H1 (cell line): ENCODE measurements around the gene REXO5. TPM values are rescaled to one million over a fixed set of nuclear protein-coding genes. Genes with fewer than 3 reads are reported as not detected.

ENCODE experiments used
- CTCF ChIA-PET: fragments of 300-600 bp; sonication (Branson Sonifier 250); formaldehyde crosslinking; loops from one replicate; lab custom pipeline; 2021; ENCODE audit not compliant: partially characterized antibody; lab: Charles Lee
- POLR2A ChIA-PET: fragments of 300-600 bp; sonication (Branson Sonifier 250); formaldehyde crosslinking; loops from one replicate; lab custom pipeline; 2021; ENCODE audit warnings: inconsistent platforms; ENCODE audit not compliant: partially characterized antibody; lab: Charles Lee
- DNase-seq, 2 experiments: peaks; one replicate each; pipeline versions ENCODE4 v3.0.0 to v3.0.0-alpha.2; 2010 to 2022; ENCODE audit warnings: low spot score in 2 of 2, low read depth in 1 of 2, mixed read lengths in 1 of 2
- FAIRE-seq: peaks from 2 replicates; lab custom pipeline; 2011; peaks lifted over from hg19 to GRCh38; lab: Jason Lieb, UNC
- H2AFZ ChIP-seq: 2 replicates; pipeline ENCODE4 v1.8.1; 2012; ENCODE audit warnings: low read length, inconsistent platforms
- H2AK5ac ChIP-seq: 2 replicates; pipeline ENCODE4 v1.6.1; 2013; ENCODE audit warnings: low read depth, low read length
- H2BK120ac ChIP-seq: replicated peaks from 2 replicates; pipeline ENCODE3; 2013; ENCODE audit warnings: low read depth, low read length, inconsistent platforms
- H2BK12ac ChIP-seq: 2 replicates; pipeline ENCODE4 v1.6.1; 2013; ENCODE audit warnings: low read depth, low read length
- H2BK15ac ChIP-seq: 2 replicates; pipeline ENCODE4 v1.6.1; 2013; ENCODE audit warnings: low read length
- H2BK20ac ChIP-seq: 2 replicates; pipeline ENCODE4 v1.6.1; 2013; ENCODE audit warnings: low read length
- H2BK5ac ChIP-seq: 2 replicates; pipeline ENCODE4 v1.6.1; 2013; ENCODE audit warnings: low read depth, low read length
- H3K14ac ChIP-seq: 2 replicates; pipeline ENCODE4 v1.6.1; 2013; ENCODE audit warnings: inconsistent platforms; ENCODE audit not compliant: insufficient read length
- H3K18ac ChIP-seq: 2 replicates; pipeline ENCODE4 v1.6.1; 2013; ENCODE audit warnings: low read length; ENCODE audit errors: extremely low read depth
- H3K23ac ChIP-seq: 2 replicates; pipeline ENCODE4 v1.6.1; 2013; ENCODE audit warnings: inconsistent platforms; ENCODE audit not compliant: insufficient read length
- H3K23me2 ChIP-seq: 2 replicates; pipeline ENCODE4 v1.6.1; 2013; ENCODE audit warnings: low read depth, low read length
- H3K27ac ChIP-seq: 2 replicates; pipeline ENCODE4 v1.6.1; 2011; ENCODE audit warnings: low read depth, low read length, inconsistent platforms
- H3K27me3 ChIP-seq, 4 experiments: replicated peaks in 1 of 4; 1 replicate in 1 of 4; 2 replicates in 3 of 4; pipeline versions ENCODE4 v1.6.1 to v1.8.1; 2011 to 2013; ENCODE audit warnings: low read length in 3 of 4, mild to moderate bottlenecking in 3 of 4, inconsistent platforms in 2 of 4, mixed read lengths in 2 of 4, moderate library complexity in 1 of 4; ENCODE audit not compliant: control insufficient read depth in 3 of 4, insufficient read depth in 3 of 4; ENCODE audit errors: extremely low read depth in 1 of 4
- H3K36me3 ChIP-seq, 4 experiments: 2 replicates each; pipeline versions ENCODE4 v1.6.1 to v1.8.1; 2011 to 2013; ENCODE audit warnings: mild to moderate bottlenecking in 4 of 4, low read length in 3 of 4, moderate library complexity in 2 of 4, control low read depth in 1 of 4, inconsistent platforms in 1 of 4; ENCODE audit not compliant: insufficient read depth in 4 of 4, control insufficient read depth in 2 of 4
- H3K4ac ChIP-seq: replicated peaks from 2 replicates; pipeline ENCODE3; 2013; ENCODE audit warnings: low read length, low read depth, mixed read lengths, inconsistent platforms; ENCODE audit not compliant: insufficient read length
- H3K4me1 ChIP-seq, 4 experiments: replicated peaks in 1 of 4; 1 replicate in 1 of 4; 2 replicates in 3 of 4; pipeline versions ENCODE4 v1.6.1 to v1.8.1; 2011 to 2013; ENCODE audit warnings: low read length in 3 of 4, inconsistent platforms in 2 of 4, mixed read lengths in 1 of 4; ENCODE audit not compliant: insufficient read depth in 4 of 4, control insufficient read depth in 3 of 4
- H3K4me2 ChIP-seq, 2 experiments: 2 replicates each; pipeline versions ENCODE4 v1.6.1 to v1.8.1; 2011 to 2013; ENCODE audit warnings: low read depth in 2 of 2, low read length in 2 of 2, control low read depth in 1 of 2, inconsistent platforms in 1 of 2, mild to moderate bottlenecking in 1 of 2; ENCODE audit not compliant: insufficient read depth in 1 of 2
- H3K4me3 ChIP-seq, 4 experiments: fragments of 200-600, 300-600 bp in 1 of 4; sonication (generic), shearing (Covaris generic), sonication (Bioruptor Twin) in 1 of 4; 2 replicates each; pipeline versions ENCODE4 v1.5.1 to v1.8.1; 2011 to 2016; ENCODE audit warnings: low read length in 4 of 4, low read depth in 3 of 4, control low read depth in 2 of 4, inconsistent platforms in 2 of 4, mild to moderate bottlenecking in 2 of 4, mixed read lengths in 1 of 4, moderate library complexity in 1 of 4; ENCODE audit not compliant: insufficient read depth in 2 of 4; ENCODE audit errors: extremely low read depth in 1 of 4
- H3K56ac ChIP-seq: replicated peaks from 2 replicates; pipeline ENCODE3; 2013; ENCODE audit warnings: low read depth, mild to moderate bottlenecking, mixed read lengths, low read length, inconsistent platforms; ENCODE audit not compliant: insufficient read length
- H3K79me1 ChIP-seq: 2 replicates; pipeline ENCODE4 v1.6.1; 2013; ENCODE audit warnings: low read depth, low read length, control low read depth
- H3K79me2 ChIP-seq, 2 experiments: 2 replicates each; pipeline versions ENCODE4 v1.6.1 to v1.8.1; 2012 to 2013; ENCODE audit warnings: low read length in 2 of 2, mild to moderate bottlenecking in 2 of 2, inconsistent platforms in 1 of 2; ENCODE audit not compliant: insufficient read depth in 2 of 2, control insufficient read depth in 1 of 2
- H3K9ac ChIP-seq, 4 experiments: replicated peaks in 1 of 4; 1 replicate in 1 of 4; 2 replicates in 3 of 4; pipeline versions ENCODE4 v1.6.1 to v1.8.1; 2011 to 2013; ENCODE audit warnings: low read depth in 3 of 4, low read length in 3 of 4, control low read depth in 2 of 4, mild to moderate bottlenecking in 2 of 4, moderate library complexity in 2 of 4, inconsistent platforms in 1 of 4; ENCODE audit errors: extremely low read depth in 1 of 4
- H3K9me3 ChIP-seq, 2 experiments: 2 replicates each; pipeline versions ENCODE4 v1.6.1 to v1.8.1; 2012 to 2013; ENCODE audit warnings: mild to moderate bottlenecking in 2 of 2, moderate library complexity in 2 of 2, control low read depth in 1 of 2, inconsistent platforms in 1 of 2, low read depth in 1 of 2, low read length in 1 of 2, mixed read lengths in 1 of 2; ENCODE audit not compliant: insufficient read depth in 2 of 2
- H4K20me1 ChIP-seq, 2 experiments: replicated peaks in 1 of 2; 2 replicates each; pipeline versions ENCODE3 to v1.8.1; 2011 to 2013; ENCODE audit warnings: inconsistent platforms in 2 of 2, low read length in 2 of 2, mild to moderate bottlenecking in 1 of 2; ENCODE audit not compliant: insufficient read depth in 2 of 2, control insufficient read depth in 1 of 2
- H4K5ac ChIP-seq: 2 replicates; pipeline ENCODE4 v1.6.1; 2013; ENCODE audit warnings: low read length, low read depth, mixed read lengths, inconsistent platforms; ENCODE audit not compliant: insufficient read length
- H4K8ac ChIP-seq: 2 replicates; pipeline ENCODE4 v1.8.0; 2013; ENCODE audit warnings: mild to moderate bottlenecking, moderate library complexity, low read length, inconsistent platforms; ENCODE audit not compliant: insufficient read depth; ENCODE audit errors: extremely low read depth
- H4K91ac ChIP-seq: replicated peaks from 2 replicates; pipeline ENCODE3; 2013; ENCODE audit warnings: low read length, mixed read lengths, inconsistent platforms; ENCODE audit not compliant: insufficient read length
- BRCA1 ChIP-seq: IDR thresholded peaks from 2 replicates; pipeline ENCODE4 v1.6.1; 2012; ENCODE audit warnings: low read depth, low read length, improper control_type of control experiment
- EGR1 ChIP-seq: IDR thresholded peaks from 2 replicates; pipeline ENCODE4 v1.6.1; 2011; ENCODE audit warnings: low read depth, low read length, borderline replicate concordance
- EP300 ChIP-seq, 2 experiments: IDR thresholded peaks; 1 replicate in 1 of 2; 2 replicates in 1 of 2; pipeline ENCODE4 v1.6.1; 2011 to 2012; ENCODE audit warnings: low read depth in 2 of 2, low read length in 2 of 2, mild to moderate bottlenecking in 2 of 2, borderline replicate concordance in 1 of 2, inconsistent platforms in 1 of 2, moderate library complexity in 1 of 2
- GTF2F1 ChIP-seq: IDR thresholded peaks from 2 replicates; pipeline ENCODE4 v1.6.1; 2012; ENCODE audit warnings: low read depth, low read length, improper control_type of control experiment, borderline replicate concordance
- JUND ChIP-seq: IDR thresholded peaks from 2 replicates; pipeline ENCODE4 v1.6.1; 2011; ENCODE audit warnings: mild to moderate bottlenecking, improper control_type of control experiment, low read length
- KDM1A ChIP-seq: fragments of 200-600, 300-600 bp; sonication (generic); IDR thresholded peaks from 2 replicates; pipeline ENCODE4 v1.7.1; 2016; ENCODE audit warnings: mild to moderate bottlenecking, low read length, borderline replicate concordance
- POLR2AphosphoS5 ChIP-seq: IDR thresholded peaks from 2 replicates; pipeline ENCODE4 v1.6.1; 2011; ENCODE audit warnings: low read depth, low read length
- SP1 ChIP-seq: IDR thresholded peaks from 2 replicates; pipeline ENCODE4 v1.6.1; 2011; ENCODE audit warnings: low read depth, low read length
- TBP ChIP-seq: IDR thresholded peaks from 2 replicates; pipeline ENCODE4 v1.6.1; 2011; ENCODE audit warnings: low read depth, low read length, improper control_type of control experiment
- YY1 ChIP-seq: IDR thresholded peaks from 2 replicates; pipeline ENCODE4 v1.6.1; 2011; ENCODE audit warnings: low read depth, mild to moderate bottlenecking, low read length
- WGBS, 2 experiments: shearing (Covaris generic) in 1 of 2; methylation state at CpG; one replicate each; pipeline versions ENCODE4 v1.1.6 to v1.1.7; 2013 to 2015; ENCODE audit warnings: low lambda C conversion rate in 2 of 2, mixed read lengths in 2 of 2, inconsistent platforms in 1 of 2, low coverage in 1 of 2, missing lambda C conversion rate in 1 of 2; ENCODE audit not compliant: insufficient replicate concordance in 2 of 2, insufficient coverage in 1 of 2, insufficient read length in 1 of 2; ENCODE audit errors: extremely low coverage in 1 of 2, missing lambda C conversion rate in 1 of 2; 5-methylcytosine and 5-hydroxymethylcytosine counted together
- polyA plus RNA-seq, 7 experiments: library from polyadenylated mRNA; depleted of rRNA in 3 of 7; stranded (reverse) in 5 of 7; unstranded in 2 of 7; fragments of >200 nt in 5 of 7; fragments of 200-250 nt in 2 of 7; gene quantifications; 1 replicate in 5 of 7; 2 replicates in 1 of 7; 4 replicates in 1 of 7; pipeline versions ENCODE4 v1.2.1 to v1.2.3, GENCODE V29; 2011 to 2013; ENCODE audit warnings: missing spikeins in 2 of 7, mixed read lengths in 2 of 7
- total RNA-seq: library from RNA; stranded (reverse); fragmentation: NEBNext Ultra II Directional; extraction: Animal tissue kit (Norgen Biotek cat#: 25700); gene quantifications from 2 replicates; pipeline ENCODE4 v1.2.1, GENCODE V29; 2021

The REXO5 gene
- total and polyA plus RNA-seq, 2 of the 8 experiments (the other 6 are each of a cell fraction or from before 2014, with no cell fraction given) = 2.4 to 8.9 TPM

DNA sequence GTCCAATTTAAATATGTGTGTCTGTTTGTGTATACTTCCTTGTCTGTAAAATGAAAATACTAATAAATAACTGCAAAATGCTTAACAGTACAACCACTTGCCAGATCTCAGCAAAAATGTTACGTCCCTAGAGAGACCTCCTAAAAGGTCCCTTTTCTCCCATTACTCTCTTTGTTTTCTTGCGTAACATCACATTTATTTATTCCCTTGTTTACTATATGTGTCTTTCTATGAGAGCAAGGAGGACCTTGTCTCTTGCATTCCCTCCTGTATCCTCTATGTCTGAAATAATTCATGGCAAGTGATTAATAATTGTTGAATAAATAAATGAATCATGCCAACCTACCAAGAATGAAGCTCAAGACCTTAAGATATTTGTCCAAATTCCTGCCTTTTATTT is 40.6 kb upstream of the REXO5 start:
- DNase-seq = no peak
- Histone ChIP-seq H2AFZ (no peak overlapping the region), H3K9ac (no peak overlapping the region), H3K4me3 (no peak overlapping the region), H2BK5ac (no peak overlapping the region), H2AK5ac (no peak overlapping the region), H2BK120ac (no peak overlapping the region), H4K5ac (no peak overlapping the region), H3K36me3 (no peaks in the 10 kb centered on the region), H4K8ac (no peak overlapping the region), H3K14ac (no peak overlapping the region), H3K4me1 (no peaks in the 10 kb centered on the region; a peak in 1 of 7 replicates), H3K18ac (no peak overlapping the region), H3K27me3 (no peaks in the 10 kb centered on the region; a peak in 1 of 7 replicates), H3K56ac (no peak overlapping the region), H3K4ac (no peak overlapping the region), H4K91ac (no peak overlapping the region), H3K79me2 (no peaks in the 10 kb centered on the region), H3K9me3 (no peaks in the 10 kb centered on the region; a peak in 1 of 4 replicates), H3K79me1 (no peaks in the 10 kb centered on the region), H3K23me2 (no peaks in the 10 kb centered on the region), H3K27ac (no peak overlapping the region), H2BK20ac (no peak overlapping the region), H4K20me1 (no peaks in the 10 kb centered on the region), H2BK15ac (no peak overlapping the region), H3K4me2 (no peak overlapping the region), H2BK12ac (no peak overlapping the region), H3K23ac (no peak overlapping the region)
- WGBS, 2 experiments = 92% methylated on average over 2 of the region's 2 CpGs; no CpG with 5 or more reads in 1 of the 2 experiments
- ChIA-PET POLR2A (interaction anchor here (1.9 kb wide), 1 partner anchor 9 kb away, joined by 6 read pairs; no protein-coding TSS in a partner anchor), CTCF (interaction anchor here (0.6 to 1.8 kb wide), 2 partner anchors 8 to 283 kb away, joined by 3 to 12 read pairs; no protein-coding TSS in a partner anchor)
- FAIRE-seq = no peak
- TF ChIP-seq EP300 (IDR thresholded peaks at IDR 0.05; ENCODE audit: borderline replicate concordance in 1 of 2, low read depth in 2 of 2, low read length in 2 of 2) (no peak), JUND (no peak), YY1 (no peak), KDM1A (no peak), EGR1 (no peak), BRCA1 (no peak), GTF2F1 (no peak), SP1 (no peak), POLR2AphosphoS5 (no peak), TBP (no peak)
